Fibroblast of the aortic adventitia (primary cell): ENCODE measurements around the gene SLC6A18. TPM values are rescaled to one million over a fixed set of nuclear protein-coding genes. Genes with fewer than 3 reads are reported as not detected.
"Not testable (repeated sequence)": the region's sequence is repeated elsewhere in the genome, so short reads cannot be mapped to it uniquely, and the experiment has no call there.

Experiments used
- DNase-seq: peaks from one replicate; pipeline ENCODE4 v3.0.0-alpha.2; 2010; ENCODE audit warnings: low read depth
- H3K4me3 ChIP-seq: 2 replicates; pipeline ENCODE4 v1.5.1; 2011; ENCODE audit warnings: low read depth, mild to moderate bottlenecking, control low read depth, low read length, moderate library complexity
- total RNA-seq: library from RNA; depleted of rRNA; stranded (reverse); fragments of >200 nt; gene quantifications from 2 replicates; pipeline ENCODE4 v1.2.3, GENCODE V29; 2012; ENCODE audit warnings: low replicate concordance
- TF ChIP-seq, protein P1 (sequence below): IDR thresholded peaks from 2 replicates; pipeline ENCODE4 v1.5.1; 2011; ENCODE audit warnings: mild to moderate bottlenecking, low read length, control low read depth, inconsistent platforms; ENCODE audit not compliant: insufficient read depth

The SLC6A18 gene
- total RNA-seq, 1 donor = not detected

DNA sequence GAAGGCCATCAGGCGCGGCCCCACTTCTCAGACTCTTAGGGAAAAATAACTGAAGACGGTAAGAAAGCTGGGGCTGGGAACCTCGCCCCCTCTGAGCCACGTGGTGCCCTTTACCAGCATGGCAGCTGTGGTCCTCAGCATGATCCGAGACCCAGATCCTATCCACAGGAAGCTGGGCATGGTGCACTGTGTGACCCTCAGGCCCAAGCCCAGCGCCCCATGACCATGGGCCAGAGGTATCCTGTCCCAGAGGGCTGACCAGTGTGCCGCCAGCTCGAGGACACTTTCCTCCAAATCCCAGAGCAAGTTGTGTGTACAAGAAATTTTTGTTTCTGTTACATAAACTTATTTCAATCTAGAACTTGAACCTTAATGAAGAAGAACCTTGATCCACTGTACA, 41.6 kb downstream of the SLC6A18 start:
- DNase-seq = no peak
- TF ChIP-seq, protein P1, sequence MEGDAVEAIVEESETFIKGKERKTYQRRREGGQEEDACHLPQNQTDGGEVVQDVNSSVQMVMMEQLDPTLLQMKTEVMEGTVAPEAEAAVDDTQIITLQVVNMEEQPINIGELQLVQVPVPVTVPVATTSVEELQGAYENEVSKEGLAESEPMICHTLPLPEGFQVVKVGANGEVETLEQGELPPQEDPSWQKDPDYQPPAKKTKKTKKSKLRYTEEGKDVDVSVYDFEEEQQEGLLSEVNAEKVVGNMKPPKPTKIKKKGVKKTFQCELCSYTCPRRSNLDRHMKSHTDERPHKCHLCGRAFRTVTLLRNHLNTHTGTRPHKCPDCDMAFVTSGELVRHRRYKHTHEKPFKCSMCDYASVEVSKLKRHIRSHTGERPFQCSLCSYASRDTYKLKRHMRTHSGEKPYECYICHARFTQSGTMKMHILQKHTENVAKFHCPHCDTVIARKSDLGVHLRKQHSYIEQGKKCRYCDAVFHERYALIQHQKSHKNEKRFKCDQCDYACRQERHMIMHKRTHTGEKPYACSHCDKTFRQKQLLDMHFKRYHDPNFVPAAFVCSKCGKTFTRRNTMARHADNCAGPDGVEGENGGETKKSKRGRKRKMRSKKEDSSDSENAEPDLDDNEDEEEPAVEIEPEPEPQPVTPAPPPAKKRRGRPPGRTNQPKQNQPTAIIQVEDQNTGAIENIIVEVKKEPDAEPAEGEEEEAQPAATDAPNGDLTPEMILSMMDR = no peak
- no peak overlapping the region for H3K4me3 ChIP-seq

DNA sequence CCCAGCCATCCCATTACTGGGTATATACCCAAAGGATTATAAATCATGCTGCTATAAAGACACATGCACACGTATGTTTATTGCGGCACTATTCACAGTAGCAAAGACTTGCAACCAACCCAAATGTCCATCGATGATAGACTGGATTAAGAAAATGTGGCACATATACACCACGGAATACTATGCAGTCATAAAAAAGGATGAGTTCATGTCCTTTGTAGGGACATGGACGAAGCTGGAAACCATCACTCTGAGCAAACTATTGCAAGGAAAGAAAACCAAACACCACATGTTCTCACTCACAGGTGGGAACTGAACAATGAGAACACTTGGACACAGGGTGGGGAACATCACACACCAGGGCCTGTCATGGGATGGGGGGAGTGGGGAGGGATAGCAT, 42.3 kb downstream of the SLC6A18 start:
- H3K4me3 ChIP-seq = not testable (repeated sequence)

DNA sequence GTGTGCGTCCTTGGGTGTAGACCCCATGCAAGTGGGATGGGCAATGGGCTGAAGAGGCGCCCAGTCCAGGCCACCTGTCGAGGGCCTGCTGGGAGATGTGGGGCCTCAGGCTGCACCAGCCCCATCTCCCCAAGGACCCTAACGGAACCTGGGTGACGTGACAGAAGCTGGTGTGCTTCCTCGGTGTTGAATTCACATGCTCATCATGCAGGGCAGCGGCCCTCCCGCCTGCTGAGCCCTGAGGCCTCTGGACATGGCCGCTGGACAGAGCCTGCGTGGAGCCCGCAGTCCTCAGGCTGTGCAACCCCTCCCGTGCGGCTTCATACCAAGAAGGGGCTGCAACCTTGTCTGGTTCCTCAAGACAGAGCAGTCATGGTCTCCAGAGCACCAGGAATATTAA, 42.9 kb downstream of the SLC6A18 start:
- no peak for DNase-seq
- TF ChIP-seq, protein P1 = no peak

More for the DNA sequence above, 42.3 kb downstream of the SLC6A18 start:
- not testable (repeated sequence) for DNase-seq

DNA sequence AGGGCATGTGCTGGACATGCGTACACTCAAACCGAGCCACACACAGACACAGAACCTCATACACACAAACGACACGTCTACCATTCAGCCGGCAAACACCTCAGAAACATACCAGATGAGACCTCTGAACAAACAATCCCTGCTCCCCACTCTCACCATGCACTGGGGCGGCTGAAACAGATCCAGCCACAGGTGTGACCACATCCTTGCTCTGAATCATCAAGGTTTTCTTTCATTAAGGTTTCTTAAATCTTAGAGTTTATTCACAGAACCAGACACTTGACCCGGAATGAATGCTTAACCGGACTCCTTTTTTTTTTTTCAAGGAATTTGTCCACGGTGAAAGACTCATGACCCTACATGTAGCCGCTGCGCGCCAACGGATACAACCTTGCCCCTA, 43.5 kb downstream of the SLC6A18 start:
- TF ChIP-seq, protein P1 = no peak
- DNase-seq = no peak
- no peak overlapping the region for H3K4me3 ChIP-seq

More for the DNA sequence above, 42.9 kb downstream of the SLC6A18 start:
- no peak overlapping the region for H3K4me3 ChIP-seq

DNA sequence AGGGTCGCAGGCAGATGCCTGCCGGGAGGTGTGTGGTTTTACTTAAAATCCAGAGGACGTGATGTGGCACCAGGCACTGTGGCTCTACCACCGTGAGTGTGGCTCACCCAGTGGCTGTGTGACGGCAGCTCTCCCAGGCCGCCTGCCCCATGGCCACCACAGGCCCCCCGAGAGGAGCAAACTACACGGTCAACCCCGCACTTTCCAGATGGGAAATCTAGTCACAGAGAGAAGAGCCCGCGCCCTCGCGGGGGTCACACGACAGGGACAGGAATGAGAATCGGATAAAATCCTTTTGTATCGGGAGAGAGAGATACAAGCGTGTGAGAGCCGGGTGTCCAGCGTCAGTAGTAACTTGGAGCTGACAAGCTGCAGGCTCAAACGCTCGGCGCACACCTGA, 45.2 kb downstream of the SLC6A18 start:
- no peak overlapping the region for H3K4me3 ChIP-seq
- TF ChIP-seq, protein P1 = no peak
- no peak for DNase-seq

DNA sequence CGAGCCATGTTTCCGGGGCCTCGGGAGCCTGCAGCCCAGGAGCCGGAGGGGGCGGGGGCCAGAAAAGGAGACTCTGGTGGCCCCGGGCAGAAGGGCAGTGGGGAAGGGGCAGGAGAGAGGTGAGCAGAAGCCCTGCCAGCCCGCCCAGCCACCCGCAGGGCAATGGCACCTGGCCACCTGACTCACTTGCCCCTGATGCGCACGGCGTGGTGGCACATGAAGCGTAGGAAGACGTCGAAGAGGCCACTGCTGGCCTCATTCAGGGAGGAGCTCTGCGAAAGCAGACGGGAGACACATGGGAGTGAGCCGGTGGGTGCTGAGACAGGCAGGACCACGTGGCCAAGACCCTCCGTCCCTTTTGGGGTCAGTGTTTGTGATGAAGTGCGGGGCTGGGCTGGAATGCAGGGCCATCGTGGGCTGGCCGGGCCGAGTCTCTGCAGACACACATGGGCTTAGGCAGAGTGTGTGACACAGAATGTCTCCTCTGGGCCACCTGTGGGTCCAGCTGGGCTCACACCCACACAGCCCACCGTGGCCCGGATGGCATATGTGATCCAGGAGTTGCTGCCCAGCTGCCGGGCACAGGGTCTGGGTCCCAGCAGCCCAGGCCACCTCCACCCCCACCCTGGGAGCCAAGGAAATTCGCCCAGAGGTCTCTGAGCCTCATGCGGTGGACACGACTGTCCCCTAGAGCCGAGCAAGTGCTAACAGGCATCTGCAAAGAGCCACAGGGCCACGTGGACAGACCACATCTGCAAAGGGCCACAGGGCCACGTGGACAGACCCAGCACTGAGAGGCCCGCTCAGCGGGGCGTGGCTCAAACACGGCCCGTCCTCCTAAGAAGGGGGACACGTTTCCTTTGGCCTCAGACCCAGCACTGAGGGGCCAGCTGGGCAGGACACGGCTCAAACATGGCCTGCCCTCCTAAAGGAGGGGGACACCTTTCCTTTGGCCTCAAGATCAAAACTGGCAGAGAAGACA, 46.0 kb downstream of the SLC6A18 start:
- H3K4me3 ChIP-seq = no peak overlapping the region
- TF ChIP-seq, protein P1 = no peak

DNA sequence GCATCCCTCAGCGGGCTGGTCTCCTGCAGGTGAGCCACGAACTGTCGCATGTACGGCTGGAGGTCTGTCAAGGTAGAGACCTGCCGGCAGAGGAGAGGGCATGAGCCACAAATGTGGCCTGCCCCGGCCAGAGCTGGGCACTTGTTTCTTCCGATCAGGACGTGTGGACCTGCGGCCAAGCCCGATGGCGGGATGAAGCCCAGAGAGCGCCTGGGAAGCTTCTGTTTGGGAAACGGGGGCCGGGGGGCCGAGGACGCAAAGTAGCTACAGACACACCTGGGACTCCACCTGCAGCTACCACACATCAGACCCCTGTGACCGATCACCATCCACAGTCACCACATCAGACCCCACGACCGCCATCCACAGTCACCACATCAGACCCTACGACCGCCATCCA, 47.0 kb downstream of the SLC6A18 start:
- TF ChIP-seq, protein P1 = no peak
- DNase-seq = no peak
- no peak overlapping the region for H3K4me3 ChIP-seq

More for the DNA sequence above, 46.0 kb downstream of the SLC6A18 start:
- DNase-seq = no peak
